HEK293 (cell line): Measurements from ENCODE around the gene CASP8.

ENCODE experiments used
- CTCF ChIA-PET: fragments of 350-600 bp; formaldehyde crosslinking; extraction: SDS; loops from one replicate; lab custom pipeline; 2021; ENCODE audit warnings: antibody characterized with exemption; lab: Yijun Ruan, JAX
- POLR2A ChIA-PET: fragments of 300-600 bp; formaldehyde crosslinking; extraction: SDS; loops from one replicate; lab custom pipeline; 2020; ENCODE audit warnings: antibody characterized with exemption, inconsistent platforms; lab: Yijun Ruan, JAX
- H3K27ac ChIP-seq: fragments of 200-500 bp; sonication (Bioruptor generic); 2 replicates; pipeline ENCODE4 v1.5.1; 2014; ENCODE audit warnings: low read depth, low read length, control low read depth, inconsistent platforms; ENCODE audit errors: extremely low read depth
- H3K36me3 ChIP-seq, 2 experiments: fragments of 200-500 bp in 1 of 2; sonication (Bioruptor generic) in 1 of 2; 1 replicate in 1 of 2; 2 replicates in 1 of 2; pipeline ENCODE4 v1.5.1; 2014 to 2017; ENCODE audit warnings: inconsistent platforms in 2 of 2, low read length in 2 of 2; ENCODE audit not compliant: control insufficient read depth in 2 of 2, insufficient read depth in 1 of 2
- H3K4me1 ChIP-seq: fragments of 200-500 bp; sonication (Bioruptor generic); 2 replicates; pipeline ENCODE4 v1.5.1; 2014; ENCODE audit warnings: mild to moderate bottlenecking, low read length, inconsistent platforms; ENCODE audit not compliant: control insufficient read depth, insufficient read depth
- H3K4me3 ChIP-seq: 2 replicates; pipeline ENCODE4 v1.5.1; 2011; ENCODE audit warnings: low read depth, mild to moderate bottlenecking, control low read depth, low read length, moderate library complexity
- H3K9me3 ChIP-seq: fragments of 200-500 bp; sonication (Bioruptor generic); 2 replicates; pipeline ENCODE4 v1.5.1; 2014; ENCODE audit warnings: low read depth, low read length, inconsistent platforms; ENCODE audit not compliant: control insufficient read depth, insufficient read depth
- EGR2 ChIP-seq: fragments of 450-650 bp; formaldehyde crosslinking; IDR thresholded peaks from 2 replicates; pipeline ENCODE4 v1.5.1; 2016; ENCODE audit warnings: low read depth, missing biosample characterization, missing genetic modification characterization
- IKZF3 ChIP-seq: fragments of 450-650 bp; IDR thresholded peaks from 2 replicates; pipeline ENCODE4 v1.5.0; 2018; ENCODE audit warnings: missing biosample characterization, mild to moderate bottlenecking, missing genetic modification characterization, moderate library complexity
- SP2 ChIP-seq: fragments of 450-650 bp; formaldehyde crosslinking; IDR thresholded peaks from 2 replicates; pipeline ENCODE4 v1.5.1; 2016; ENCODE audit warnings: missing biosample characterization, missing genetic modification characterization
- ZBTB11 ChIP-seq: fragments of 450-650 bp; formaldehyde crosslinking; conservative IDR thresholded peaks from 2 replicates; pipeline ENCODE4 v1.5.1; 2016; ENCODE audit warnings: low read depth, missing biosample characterization, missing genetic modification characterization
- ZBTB20 ChIP-seq: fragments of 450-650 bp; formaldehyde crosslinking; IDR thresholded peaks from 2 replicates; pipeline ENCODE4 v1.5.1; 2016; ENCODE audit warnings: missing biosample characterization, missing genetic modification characterization
- ZFHX2 ChIP-seq: fragments of 450-650 bp; formaldehyde crosslinking; conservative IDR thresholded peaks from 2 replicates; pipeline ENCODE4 v1.5.1; 2016; ENCODE audit warnings: missing biosample characterization, missing genetic modification characterization
- ZFP3 ChIP-seq: fragments of 450-650 bp; formaldehyde crosslinking; IDR thresholded peaks from 2 replicates; pipeline ENCODE4 v1.5.1; 2016; ENCODE audit warnings: low read depth, missing biosample characterization, missing genetic modification characterization
- ZNF23 ChIP-seq: fragments of 450-650 bp; formaldehyde crosslinking; IDR thresholded peaks from 2 replicates; pipeline ENCODE4 v1.5.1; 2016; ENCODE audit warnings: missing biosample characterization, missing genetic modification characterization, borderline replicate concordance
- ZNF335 ChIP-seq: fragments of 450-650 bp; formaldehyde crosslinking; conservative IDR thresholded peaks from 2 replicates; pipeline ENCODE4 v1.5.1; 2016; ENCODE audit warnings: missing biosample characterization, missing genetic modification characterization
- ZNF394 ChIP-seq: fragments of 450-650 bp; formaldehyde crosslinking; IDR thresholded peaks from 2 replicates; pipeline ENCODE4 v1.5.1; 2016; ENCODE audit warnings: missing biosample characterization, missing genetic modification characterization, mild to moderate bottlenecking, moderate library complexity, borderline replicate concordance
- ZNF518A ChIP-seq: fragments of 450-650 bp; formaldehyde crosslinking; conservative IDR thresholded peaks from 2 replicates; pipeline ENCODE4 v1.5.1; 2016; ENCODE audit warnings: low read depth, missing biosample characterization, missing genetic modification characterization
- ZNF76 ChIP-seq: fragments of 450-650 bp; formaldehyde crosslinking; IDR thresholded peaks from 2 replicates; pipeline ENCODE4; 2016; ENCODE audit warnings: low read depth, missing biosample characterization, missing genetic modification characterization, borderline replicate concordance
- ZNF843 ChIP-seq: fragments of 450-650 bp; formaldehyde crosslinking; IDR thresholded peaks from 2 replicates; pipeline ENCODE4 v1.5.1; 2016; ENCODE audit warnings: missing biosample characterization, missing genetic modification characterization

Gene CASP8

GRCh38 chr2:201233812-201234662, 26.3 kb upstream of the CASP8 start (continued):
- TF ChIP-seq ZBTB20 (tag by site-specific recombination) (peak; percentile 11; the same call in 1 of the 2 replicates), ZBTB11 (tag by site-specific recombination) (0 out of 2 replicates have a peak, but pooled peaks have one; percentile 11), ZNF335 (tag by site-specific recombination) (peak; percentile 37), ZNF518A (tag by site-specific recombination) (no peak), ZNF76 (no peak)

- no peaks in the 10 kb centered on the region for H3K9me3 ChIP-seq
- ChIA-PET POLR2A (no interaction called here), CTCF (interaction anchor here (0.6 to 1.4 kb wide), 7 partner anchors 52 to 561 kb away, joined by 3 to 8 read pairs (median 4); partner anchors contain the start of gene CASP10)
- H3K4me3 ChIP-seq = no peak overlapping the region
- no peaks in the 10 kb centered on the region for H3K4me1 ChIP-seq
- peaks cover 0 to 11% of the 10 kb centered on the region in 2 experiments; a peak in 1 of 3 replicates for H3K36me3 ChIP-seq
- no peak for TF ChIP-seq SP2 (tag by site-specific recombination)
- no peak for TF ChIP-seq ZFHX2
- TF ChIP-seq ZNF394 (tag by site-specific recombination) = no peak
- TF ChIP-seq ZNF843 (tag by site-specific recombination) = no peak
- no peak for TF ChIP-seq ZNF23 (tag by site-specific recombination)
- no peak for TF ChIP-seq ZFP3 (tag by site-specific recombination)
- TF ChIP-seq IKZF3 (tag by site-specific recombination) = no peak
- TF ChIP-seq EGR2 (tag by site-specific recombination) = no peak
- TF ChIP-seq, all 188 proteins: peak for 0
- H3K27ac ChIP-seq = no peak overlapping the region
Measured at GRCh38 chr2:201234663-201235135, 25.6 kb upstream of the CASP8 start.
